Liver (tissue), 9 donors: ENCODE data around the gene CCL5. TPM values are rescaled to one million over a fixed set of nuclear protein-coding genes. Genes with fewer than 3 reads are reported as not detected.

ENCODE experiments used
- DNase-seq: peaks from one replicate; pipeline ENCODE4 v3.0.0-alpha.2; 2017; ENCODE audit warnings: low spot score
- H3K27ac ChIP-seq, 2 donors: one replicate each; pipeline ENCODE4 v1.7.0; 2013; ENCODE audit warnings: inconsistent platforms in 2 of 2, low read length in 2 of 2, control low read depth in 1 of 2, low read depth in 1 of 2, mild to moderate bottlenecking in 1 of 2
- H3K27me3 ChIP-seq, 4 donors: one replicate each; pipeline versions ENCODE4 v1.6.1 to v1.7.0; 2013; ENCODE audit warnings: low read length in 3 of 4, inconsistent platforms in 1 of 4, mild to moderate bottlenecking in 1 of 4, moderate library complexity in 1 of 4; ENCODE audit not compliant: control insufficient read depth in 4 of 4, insufficient read depth in 4 of 4
- H3K36me3 ChIP-seq, 4 donors: one replicate each; pipeline versions ENCODE4 v1.6.1 to v1.7.0; 2013; ENCODE audit warnings: low read length in 3 of 4, mild to moderate bottlenecking in 3 of 4, low read depth in 1 of 4, moderate library complexity in 1 of 4; ENCODE audit not compliant: control insufficient read depth in 4 of 4, insufficient read depth in 3 of 4
- H3K4me1 ChIP-seq, 4 donors: one replicate each; pipeline versions ENCODE4 v1.6.1 to v1.7.0; 2013; ENCODE audit warnings: low read length in 3 of 4, mild to moderate bottlenecking in 3 of 4, moderate library complexity in 1 of 4; ENCODE audit not compliant: control insufficient read depth in 4 of 4, insufficient read depth in 4 of 4
- H3K4me3 ChIP-seq, 3 donors: one replicate each; pipeline versions ENCODE4 v1.6.1 to v1.7.0; 2013; ENCODE audit warnings: low read length in 3 of 3, control low read depth in 1 of 3, low read depth in 1 of 3, mild to moderate bottlenecking in 1 of 3
- H3K9ac ChIP-seq, 2 donors: one replicate each; pipeline ENCODE4 v1.7.0; 2013; ENCODE audit warnings: low read length in 2 of 2, mild to moderate bottlenecking in 2 of 2, moderate library complexity in 2 of 2, control low read depth in 1 of 2, low read depth in 1 of 2
- H3K9me3 ChIP-seq, 4 donors: one replicate each; pipeline versions ENCODE4 v1.6.1 to v1.7.0; 2013; ENCODE audit warnings: low read length in 3 of 4; ENCODE audit not compliant: control insufficient read depth in 4 of 4
- EGR1 ChIP-seq, 2 donors: IDR thresholded peaks; 2 replicates each; pipeline ENCODE4 v1.6.1; 2016 to 2018; ENCODE audit warnings: antibody characterized with exemption in 2 of 2, low read depth in 2 of 2
- FOXA1 ChIP-seq: IDR thresholded peaks from 2 replicates; pipeline ENCODE4 v1.6.1; 2016; ENCODE audit warnings: antibody characterized with exemption
- FOXA2 ChIP-seq: IDR thresholded peaks from 2 replicates; pipeline ENCODE4 v1.6.1; 2016; ENCODE audit warnings: antibody characterized with exemption
- HNF4A ChIP-seq, 2 donors: conservative IDR thresholded peaks; 2 replicates each; pipeline ENCODE4 v1.6.1; 2016; ENCODE audit warnings: antibody characterized with exemption in 2 of 2, mild to moderate bottlenecking in 2 of 2
- HNF4G ChIP-seq: IDR thresholded peaks from 2 replicates; pipeline ENCODE4 v1.6.1; 2016; ENCODE audit warnings: antibody characterized with exemption
- JUND ChIP-seq, 2 donors: IDR thresholded peaks; 2 replicates each; pipeline ENCODE4 v1.6.1; 2016; ENCODE audit warnings: antibody characterized with exemption in 2 of 2
- NR2F2 ChIP-seq: IDR thresholded peaks from 2 replicates; pipeline ENCODE4 v1.6.1; 2016; ENCODE audit warnings: antibody characterized with exemption
- RXRA ChIP-seq, 2 donors: IDR thresholded peaks; 2 replicates each; pipeline ENCODE4 v1.6.1; 2017 to 2018; ENCODE audit warnings: antibody characterized with exemption in 2 of 2, mild to moderate bottlenecking in 1 of 2
- SP1 ChIP-seq: IDR thresholded peaks from 2 replicates; pipeline ENCODE4 v1.6.1; 2018; ENCODE audit warnings: antibody characterized with exemption, mild to moderate bottlenecking
- ZBTB33 ChIP-seq: IDR thresholded peaks from 2 replicates; pipeline ENCODE4 v1.6.1; 2016; ENCODE audit warnings: antibody characterized with exemption
- WGBS: extraction: QIAGEN DNeasy Blood & Tissue Kit; methylation state at CpG from one replicate; pipeline ENCODE4 v1.1.7; 2013; 5-methylcytosine and 5-hydroxymethylcytosine counted together
- polyA plus RNA-seq, 2 donors: library from polyadenylated mRNA; stranded (reverse) in 1 of 2; unstranded in 1 of 2; fragments of 200-250 nt in 1 of 2; fragments of >200 nt in 1 of 2; fragmentation: Nextera tagmentation in 1 of 2; extraction: Ambion mirVana in 1 of 2; gene quantifications; one replicate each; pipeline versions ENCODE4 v1.2.1 to v1.2.3, GENCODE V29; 2013 to 2015
- total RNA-seq, 2 donors: library from RNA; depleted of rRNA; stranded (reverse); fragments of >200 nt; gene quantifications; one replicate each; pipeline ENCODE4 v1.2.3, GENCODE V29; 2014
- TF ChIP-seq, protein P1 (sequence below): fragments of 150-350 bp; IDR thresholded peaks from 2 replicates; pipeline ENCODE4 v1.5.1; 2017; ENCODE audit warnings: improper control_type of control experiment, low read depth, low read length; ENCODE audit not compliant: missing input control
- TF ChIP-seq, protein P2 (sequence below): IDR thresholded peaks from 2 replicates; pipeline ENCODE4 v1.6.1; 2016; ENCODE audit warnings: antibody characterized with exemption
- TF ChIP-seq, protein P3 (sequence below): IDR thresholded peaks from 2 replicates; pipeline ENCODE4 v1.6.1; 2016; ENCODE audit warnings: antibody characterized with exemption
- TF ChIP-seq, protein P4 (sequence below): IDR thresholded peaks from 2 replicates; pipeline ENCODE4 v1.6.1; 2016; ENCODE audit warnings: antibody characterized with exemption, mild to moderate bottlenecking
- donor health status: healthy.
- donor health status: healthy.
- donor health status: healthy.
- donor health status: healthy.
- donor health status: healthy.

The CCL5 gene
- total and polyA plus RNA-seq, 4 donors, result 1.7 to 4.7 (median 2.5) TPM

- Histone ChIP-seq H3K4me3 (no peak overlapping the region), H3K9me3 (no peaks in the 10 kb centered on the region), H3K4me1 (peaks cover 6 to 13% (median 10%) of the 10 kb centered on the region in 4 donors), H3K27ac (no peak overlapping the region), H3K36me3 (no peaks in the 10 kb centered on the region), H3K27me3 (no peaks in the 10 kb centered on the region), H3K9ac (no peak overlapping the region)
- no peak for DNase-seq
- TF ChIP-seq RXRA (IDR thresholded peaks at IDR 0.05), result peak in 1 of 2 donors; percentile 40
- TF ChIP-seq SP1, result no peak
- peak; percentile 20 to 56 for TF ChIP-seq HNF4A (conservative IDR thresholded peaks at IDR 0.05)
These were observed 47.6 kb upstream of the CCL5 start for GRCh38 chr17:35927714-35928113.

DNA sequence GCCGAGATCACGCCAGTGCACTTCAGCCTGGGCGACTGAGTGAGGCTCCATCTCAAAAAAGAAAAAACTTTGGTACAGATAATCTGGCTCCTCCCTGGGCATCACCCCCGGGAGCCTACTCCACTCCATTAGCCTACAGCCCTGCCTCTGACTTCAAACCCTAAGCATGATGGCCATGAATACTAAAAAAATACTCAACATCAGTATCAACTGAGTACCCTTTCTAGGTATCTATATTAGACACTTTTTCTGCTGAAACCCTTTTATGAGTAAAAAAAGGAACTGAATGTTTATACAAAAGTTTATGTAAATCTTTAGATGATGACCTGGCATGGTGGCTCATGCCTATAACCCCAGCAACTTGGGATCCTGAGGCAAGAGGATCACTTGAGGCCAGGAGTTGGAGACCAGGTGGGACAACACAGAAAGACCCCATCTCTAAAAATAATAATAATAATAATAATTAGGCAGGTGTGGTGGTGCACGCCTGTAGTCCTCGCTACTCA, 43.5 kb upstream of the CCL5 start:
- Histone ChIP-seq H3K9ac (no peak overlapping the region), H3K27ac (no peak overlapping the region), H3K4me1 (peaks cover 0 to 4% (median 0%) of the 10 kb centered on the region in 4 donors), H3K36me3 (no peaks in the 10 kb centered on the region), H3K9me3 (no peaks in the 10 kb centered on the region), H3K4me3 (no peak overlapping the region), H3K27me3 (no peaks in the 10 kb centered on the region)
- 98% methylated on average over 6 of the region's 6 CpGs for WGBS
- DNase-seq, result no peak
- TF ChIP-seq NR2F2 (no peak), HNF4G (no peak), JUND (IDR thresholded peaks at IDR 0.05) (no peak), ZBTB33 (no peak), EGR1 (IDR thresholded peaks at IDR 0.05; ENCODE audit: low read depth in 2 of 2) (no peak), FOXA2 (no peak), FOXA1 (no peak), SP1 (no peak)
- TF ChIP-seq, protein P1, sequence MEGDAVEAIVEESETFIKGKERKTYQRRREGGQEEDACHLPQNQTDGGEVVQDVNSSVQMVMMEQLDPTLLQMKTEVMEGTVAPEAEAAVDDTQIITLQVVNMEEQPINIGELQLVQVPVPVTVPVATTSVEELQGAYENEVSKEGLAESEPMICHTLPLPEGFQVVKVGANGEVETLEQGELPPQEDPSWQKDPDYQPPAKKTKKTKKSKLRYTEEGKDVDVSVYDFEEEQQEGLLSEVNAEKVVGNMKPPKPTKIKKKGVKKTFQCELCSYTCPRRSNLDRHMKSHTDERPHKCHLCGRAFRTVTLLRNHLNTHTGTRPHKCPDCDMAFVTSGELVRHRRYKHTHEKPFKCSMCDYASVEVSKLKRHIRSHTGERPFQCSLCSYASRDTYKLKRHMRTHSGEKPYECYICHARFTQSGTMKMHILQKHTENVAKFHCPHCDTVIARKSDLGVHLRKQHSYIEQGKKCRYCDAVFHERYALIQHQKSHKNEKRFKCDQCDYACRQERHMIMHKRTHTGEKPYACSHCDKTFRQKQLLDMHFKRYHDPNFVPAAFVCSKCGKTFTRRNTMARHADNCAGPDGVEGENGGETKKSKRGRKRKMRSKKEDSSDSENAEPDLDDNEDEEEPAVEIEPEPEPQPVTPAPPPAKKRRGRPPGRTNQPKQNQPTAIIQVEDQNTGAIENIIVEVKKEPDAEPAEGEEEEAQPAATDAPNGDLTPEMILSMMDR, result no peak
- TF ChIP-seq, protein P2, sequence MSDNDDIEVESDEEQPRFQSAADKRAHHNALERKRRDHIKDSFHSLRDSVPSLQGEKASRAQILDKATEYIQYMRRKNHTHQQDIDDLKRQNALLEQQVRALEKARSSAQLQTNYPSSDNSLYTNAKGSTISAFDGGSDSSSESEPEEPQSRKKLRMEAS, result no peak
- TF ChIP-seq, protein P3, sequence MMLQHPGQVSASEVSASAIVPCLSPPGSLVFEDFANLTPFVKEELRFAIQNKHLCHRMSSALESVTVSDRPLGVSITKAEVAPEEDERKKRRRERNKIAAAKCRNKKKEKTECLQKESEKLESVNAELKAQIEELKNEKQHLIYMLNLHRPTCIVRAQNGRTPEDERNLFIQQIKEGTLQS, result no peak
- TF ChIP-seq, protein P4, sequence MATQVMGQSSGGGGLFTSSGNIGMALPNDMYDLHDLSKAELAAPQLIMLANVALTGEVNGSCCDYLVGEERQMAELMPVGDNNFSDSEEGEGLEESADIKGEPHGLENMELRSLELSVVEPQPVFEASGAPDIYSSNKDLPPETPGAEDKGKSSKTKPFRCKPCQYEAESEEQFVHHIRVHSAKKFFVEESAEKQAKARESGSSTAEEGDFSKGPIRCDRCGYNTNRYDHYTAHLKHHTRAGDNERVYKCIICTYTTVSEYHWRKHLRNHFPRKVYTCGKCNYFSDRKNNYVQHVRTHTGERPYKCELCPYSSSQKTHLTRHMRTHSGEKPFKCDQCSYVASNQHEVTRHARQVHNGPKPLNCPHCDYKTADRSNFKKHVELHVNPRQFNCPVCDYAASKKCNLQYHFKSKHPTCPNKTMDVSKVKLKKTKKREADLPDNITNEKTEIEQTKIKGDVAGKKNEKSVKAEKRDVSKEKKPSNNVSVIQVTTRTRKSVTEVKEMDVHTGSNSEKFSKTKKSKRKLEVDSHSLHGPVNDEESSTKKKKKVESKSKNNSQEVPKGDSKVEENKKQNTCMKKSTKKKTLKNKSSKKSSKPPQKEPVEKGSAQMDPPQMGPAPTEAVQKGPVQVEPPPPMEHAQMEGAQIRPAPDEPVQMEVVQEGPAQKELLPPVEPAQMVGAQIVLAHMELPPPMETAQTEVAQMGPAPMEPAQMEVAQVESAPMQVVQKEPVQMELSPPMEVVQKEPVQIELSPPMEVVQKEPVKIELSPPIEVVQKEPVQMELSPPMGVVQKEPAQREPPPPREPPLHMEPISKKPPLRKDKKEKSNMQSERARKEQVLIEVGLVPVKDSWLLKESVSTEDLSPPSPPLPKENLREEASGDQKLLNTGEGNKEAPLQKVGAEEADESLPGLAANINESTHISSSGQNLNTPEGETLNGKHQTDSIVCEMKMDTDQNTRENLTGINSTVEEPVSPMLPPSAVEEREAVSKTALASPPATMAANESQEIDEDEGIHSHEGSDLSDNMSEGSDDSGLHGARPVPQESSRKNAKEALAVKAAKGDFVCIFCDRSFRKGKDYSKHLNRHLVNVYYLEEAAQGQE, result no peak
